Measurements from ENCODE around the gene GATA2. TPM values are rescaled to one million over a fixed set of nuclear protein-coding genes. Genes with fewer than 3 reads are reported as not detected.

The GATA2 gene
- polyA plus RNA-seq, 3 donors: 0.07 to 0.36 TPM; not detected in 1

- peaks cover 84 to 99% of the 10 kb centered on the region in 2 donors for H3K27me3 ChIP-seq (ENCODE audit: control insufficient read depth in 2 of 2, insufficient read depth in 2 of 2, low read length in 2 of 2)
- H3K4me2 ChIP-seq (replicated peaks; ENCODE audit: extremely low read depth, low read length, poor library complexity, severe bottlenecking): peak overlapping the region; percentile 92
- H2AFZ ChIP-seq (ENCODE audit: insufficient read depth, low read depth, low read length, poor library complexity, severe bottlenecking): peak overlapping the region; percentile 86
- H3K27ac ChIP-seq (ENCODE audit: low read depth in 1 of 2, low read length in 2 of 2): no peak overlapping the region
- intact Hi-C loops (cut with micrococcal nuclease): loop anchor here in 1 of 2 donors (10.0 kb wide), 1 partner anchor 414 kb away; no protein-coding TSS in a partner anchor
- WGBS (ENCODE audit: insufficient coverage): under 1% methylated on average over 65 of the region's 71 CpGs
- H3K4me3 ChIP-seq (replicated peaks in 1 of 3; ENCODE audit: low read depth in 2 of 3, low read length in 3 of 3): peak overlapping the region; percentile 24 to 78 (median 30)
- H3K9me3 Mint-ChIP-seq: peaks cover 0 to 49% (median 10%) of the 10 kb centered on the region in 7 donors
- peak overlapping the region in 1 of 7 donors; percentile 36 for H3K27ac Mint-ChIP-seq
- no peaks in the 10 kb centered on the region for H3K79me2 ChIP-seq (ENCODE audit: insufficient read depth, low read length)
- H3K9me3 ChIP-seq (replicated peaks in 1 of 2; ENCODE audit: control insufficient read depth in 1 of 2, insufficient read depth in 1 of 2, low read length in 2 of 2): peaks cover 0 to 55% of the 10 kb centered on the region in 2 donors
- peak overlapping the region; percentile 63 for H3K9ac ChIP-seq (ENCODE audit: insufficient read depth, low read length, poor library complexity, severe bottlenecking)
- H3K4me3 Mint-ChIP-seq: peak overlapping the region; percentile 61 to 90
- DNase-seq: peak; percentile 25 to 51 (median 34)
- H3K4me1 ChIP-seq (ENCODE audit: control insufficient read depth in 1 of 2, insufficient read depth in 2 of 2, low read length in 2 of 2): peaks cover 51 to 61% of the 10 kb centered on the region in 2 donors
- no peaks in the 10 kb centered on the region for H4K20me1 ChIP-seq (ENCODE audit: insufficient read depth, low read length)
- no peak for TF ChIP-seq CTCF (IDR thresholded peaks at IDR 0.05)
- peaks cover 85 to 100% (median 94%) of the 10 kb centered on the region in 3 donors for H3K27me3 Mint-ChIP-seq (ENCODE audit: low read depth in 3 of 3)
- H3K36me3 Mint-ChIP-seq: peaks cover 6 to 7% of the 10 kb centered on the region in 2 donors
- peaks cover 48% of the 10 kb centered on the region for H3K4me1 Mint-ChIP-seq
- no peaks in the 10 kb centered on the region for H3K36me3 ChIP-seq (replicated peaks in 1 of 2; ENCODE audit: control insufficient read depth in 1 of 2, insufficient read depth in 2 of 2, low read length in 2 of 2)
These were observed 3.9 kb downstream of the GATA2 start for GRCh38 chr3:128488991-128489673.

DNA sequence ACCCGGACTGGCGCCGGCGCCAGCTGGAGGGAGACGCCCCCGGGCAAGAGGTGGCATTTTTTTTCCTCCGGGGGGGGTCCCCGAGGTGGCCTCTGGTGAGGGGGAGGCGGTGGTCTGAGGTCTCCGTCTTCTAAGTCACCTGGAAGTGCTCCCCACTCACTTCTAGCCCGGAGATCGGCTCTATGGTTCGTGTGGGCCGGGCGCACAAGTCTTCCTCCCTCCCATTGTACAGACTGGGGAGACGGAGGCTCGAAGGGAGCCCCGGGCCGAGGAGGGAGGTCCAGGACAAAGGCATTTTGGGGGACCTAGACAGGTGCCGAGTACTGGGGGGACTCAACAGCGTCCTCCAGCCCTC lies 4.4 kb downstream of the GATA2 start:
- H3K27ac Mint-ChIP-seq: peak overlapping the region in 3 of 7 donors; percentile 36 to 83 (median 49)
- peaks cover 0 to 50% of the 10 kb centered on the region in 2 donors for H3K9me3 ChIP-seq (replicated peaks in 1 of 2; ENCODE audit: control insufficient read depth in 1 of 2, insufficient read depth in 1 of 2, low read length in 2 of 2)
- TF ChIP-seq CTCF (IDR thresholded peaks at IDR 0.05): no peak
- H3K4me3 ChIP-seq (replicated peaks in 1 of 3; ENCODE audit: low read depth in 2 of 3, low read length in 3 of 3): peak overlapping the region in 2 of 3 experiments; percentile 14 to 78
- no peaks in the 10 kb centered on the region for H3K36me3 ChIP-seq (replicated peaks in 1 of 2; ENCODE audit: control insufficient read depth in 1 of 2, insufficient read depth in 2 of 2, low read length in 2 of 2)
- no peak for DNase-seq
- H2AFZ ChIP-seq (ENCODE audit: insufficient read depth, low read depth, low read length, poor library complexity, severe bottlenecking): peak overlapping the region; percentile 86
- 0% methylated on average over 3 of the region's 21 CpGs for WGBS (ENCODE audit: insufficient coverage)
- H3K4me3 Mint-ChIP-seq: peak overlapping the region; percentile 61 to 87
- peak overlapping the region; percentile 63 for H3K9ac ChIP-seq (ENCODE audit: insufficient read depth, low read length, poor library complexity, severe bottlenecking)
- peaks cover 52% of the 10 kb centered on the region for H3K4me1 Mint-ChIP-seq
- peaks cover 84 to 99% of the 10 kb centered on the region in 2 donors for H3K27me3 ChIP-seq (ENCODE audit: control insufficient read depth in 2 of 2, insufficient read depth in 2 of 2, low read length in 2 of 2)
- peaks cover 0 to 52% (median 10%) of the 10 kb centered on the region in 7 donors for H3K9me3 Mint-ChIP-seq
- peaks cover 6 to 9% of the 10 kb centered on the region in 2 donors for H3K36me3 Mint-ChIP-seq
- H3K4me1 ChIP-seq (ENCODE audit: control insufficient read depth in 1 of 2, insufficient read depth in 2 of 2, low read length in 2 of 2): peaks cover 56 to 66% of the 10 kb centered on the region in 2 donors
- H3K4me2 ChIP-seq (replicated peaks; ENCODE audit: extremely low read depth, low read length, poor library complexity, severe bottlenecking): peak overlapping the region; percentile 92
- intact Hi-C loops (cut with micrococcal nuclease): loop anchor here in 1 of 2 donors (10.0 kb wide), 1 partner anchor 414 kb away; no protein-coding TSS in a partner anchor
- H3K79me2 ChIP-seq (ENCODE audit: insufficient read depth, low read length): no peaks in the 10 kb centered on the region
- no peak overlapping the region for H3K27ac ChIP-seq (ENCODE audit: low read depth in 1 of 2, low read length in 2 of 2)
- no peaks in the 10 kb centered on the region for H4K20me1 ChIP-seq (ENCODE audit: insufficient read depth, low read length)
- peaks cover 85 to 100% (median 94%) of the 10 kb centered on the region in 3 donors for H3K27me3 Mint-ChIP-seq (ENCODE audit: low read depth in 3 of 3)

All from CD14-positive monocyte (primary cell).